ENCODE data around the gene EVA1B. TPM values are rescaled to one million over a fixed set of nuclear protein-coding genes. Genes with fewer than 3 reads are reported as not detected.

EVA1B gene
- total RNA-seq, 1 experiment from 2014 or later: 32.0 TPM

DNA sequence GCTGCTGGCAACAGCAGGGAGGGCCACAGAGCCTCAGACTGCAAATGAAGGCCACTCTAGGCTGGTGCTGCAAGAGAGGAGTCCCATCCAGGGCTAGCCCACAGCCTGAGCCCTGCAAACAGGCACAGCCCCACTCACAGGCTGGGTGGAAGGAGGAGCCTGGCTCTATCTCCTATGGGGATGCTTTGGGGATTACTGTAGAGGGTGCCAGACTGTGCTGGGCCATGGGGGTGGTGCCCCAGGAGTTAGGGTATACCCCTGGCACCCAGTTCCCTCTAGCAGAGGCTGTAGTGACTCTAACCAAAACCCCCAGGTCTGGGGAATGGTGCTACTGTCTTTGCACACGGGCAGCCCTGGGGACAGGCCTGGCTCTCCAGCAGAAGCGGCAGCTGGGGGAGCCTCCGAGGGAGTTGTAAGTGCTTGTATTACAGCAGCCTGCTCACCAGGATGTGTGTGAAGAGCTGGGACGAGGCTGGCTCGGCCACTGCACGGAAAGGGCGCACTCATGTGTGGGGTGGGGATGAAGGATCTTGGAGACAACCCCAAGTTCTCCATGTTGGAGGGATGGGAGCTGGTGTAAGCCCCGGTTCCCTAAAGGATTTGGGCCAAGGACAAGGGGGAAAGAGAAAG lies 23.4 kb upstream of the EVA1B start (continued):
- TF ChIP-seq ZNF425 (CRISPR knock-in tag; conservative IDR thresholded peaks at IDR 0.05) (no peak), ZBTB43 (CRISPR knock-in tag; IDR thresholded peaks at IDR 0.05) (no peak), ATF6 (CRISPR knock-in tag; IDR thresholded peaks at IDR 0.05) (no peak), IRF2 (CRISPR knock-in tag; IDR thresholded peaks at IDR 0.05; ENCODE audit: borderline replicate concordance, low read depth) (no peak), GTF2I (CRISPR knock-in tag; conservative IDR thresholded peaks at IDR 0.05) (no peak), JAZF1 (CRISPR knock-in tag; IDR thresholded peaks at IDR 0.05) (no peak), ZMAT4 (CRISPR knock-in tag; IDR thresholded peaks at IDR 0.05) (no peak), ZNF532 (CRISPR knock-in tag; IDR thresholded peaks at IDR 0.05; ENCODE audit: borderline replicate concordance) (no peak), ERG (CRISPR knock-in tag; IDR thresholded peaks at IDR 0.05) (no peak), FOXP1 (CRISPR knock-in tag; IDR thresholded peaks at IDR 0.05; ENCODE audit: borderline replicate concordance) (no peak)

- Mint-ChIP-seq H3K27ac (no peak overlapping the region), H3K36me3 (peaks cover 19% of the 10 kb centered on the region), H3K27me3 (ENCODE audit: low read depth) (no peaks in the 10 kb centered on the region), H3K4me3 (no peak overlapping the region), H3K4me1 (no peaks in the 10 kb centered on the region), H3K9me3 (no peaks in the 10 kb centered on the region)
- CTCF ChIA-PET: interaction anchor here (0.9 to 6.0 kb wide), 4 partner anchors 22 to 210 kb away, joined by 3 to 76 read pairs (median 4); no protein-coding TSS in a partner anchor
- ATAC-seq: no peak
- DNase-seq (ENCODE audit: low spot score): no peak
- POLR2A ChIA-PET: no interaction called here
- no peak for TF ChIP-seq USF1 (CRISPR knock-in tag; IDR thresholded peaks at IDR 0.05)
- no peak for TF ChIP-seq ZNF219 (CRISPR knock-in tag; IDR thresholded peaks at IDR 0.05; ENCODE audit: borderline replicate concordance)
- no peak for TF ChIP-seq PRRX2 (CRISPR knock-in tag; IDR thresholded peaks at IDR 0.05)
- no peak for TF ChIP-seq RORB (CRISPR knock-in tag; IDR thresholded peaks at IDR 0.05)
- TF ChIP-seq ZNF121 (CRISPR knock-in tag; IDR thresholded peaks at IDR 0.05): no peak
- TF ChIP-seq TEAD1 (CRISPR knock-in tag; IDR thresholded peaks at IDR 0.05): no peak
- TF ChIP-seq, protein P1, sequence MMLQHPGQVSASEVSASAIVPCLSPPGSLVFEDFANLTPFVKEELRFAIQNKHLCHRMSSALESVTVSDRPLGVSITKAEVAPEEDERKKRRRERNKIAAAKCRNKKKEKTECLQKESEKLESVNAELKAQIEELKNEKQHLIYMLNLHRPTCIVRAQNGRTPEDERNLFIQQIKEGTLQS (CRISPR knock-in tag; conservative IDR thresholded peaks at IDR 0.05): no peak
- TF ChIP-seq ZNF232 (CRISPR knock-in tag; IDR thresholded peaks at IDR 0.05): no peak
- TF ChIP-seq NFYB (CRISPR knock-in tag; conservative IDR thresholded peaks at IDR 0.05; ENCODE audit: low read depth): no peak
- no peak for TF ChIP-seq GABPB1 (CRISPR knock-in tag; IDR thresholded peaks at IDR 0.05)
- TF ChIP-seq MAX (CRISPR knock-in tag; IDR thresholded peaks at IDR 0.05): no peak
- TF ChIP-seq NR2C2 (CRISPR knock-in tag; IDR thresholded peaks at IDR 0.05): no peak
These were observed 21.9 kb upstream of the EVA1B start for GRCh38 chr1:36345353-36345752.

Measured in WTC11 (cell line).